Aorta (tissue), 5 donors: ENCODE results near the gene FAH. TPM values are rescaled to one million over a fixed set of nuclear protein-coding genes. Genes with fewer than 3 reads are reported as not detected.
A peak's percentile ranks its signal among the peaks of the same experiment; 100 is the strongest.

Experiments
- ATAC-seq: fragments of 200-7000 bp; cut with Tn5 transposase; one replicate; pipeline ENCODE4 v1.9.1; 2022; ENCODE audit warnings: moderate library complexity; ENCODE audit not compliant: low FRiP score
- DNase-seq, 2 donors: peaks; one replicate each; pipeline ENCODE4 v3.0.0-alpha.2; 2020
- H3K27ac ChIP-seq, 2 donors: one replicate each; pipeline ENCODE4 v1.5.1; 2013; ENCODE audit warnings: low read length in 2 of 2, mild to moderate bottlenecking in 2 of 2, moderate library complexity in 2 of 2, control low read depth in 1 of 2, inconsistent platforms in 1 of 2, low read depth in 1 of 2
- H3K27me3 ChIP-seq, 2 donors: one replicate each; pipeline ENCODE4 v1.6.1; 2013; ENCODE audit warnings: control low read depth in 1 of 2, low read length in 1 of 2, mild to moderate bottlenecking in 1 of 2, moderate library complexity in 1 of 2; ENCODE audit not compliant: insufficient read depth in 2 of 2, control insufficient read depth in 1 of 2
- H3K36me3 ChIP-seq, 2 donors: one replicate each; pipeline ENCODE4 v1.6.1; 2013; ENCODE audit warnings: control low read depth in 1 of 2, low read length in 1 of 2, mild to moderate bottlenecking in 1 of 2; ENCODE audit not compliant: insufficient read depth in 2 of 2, control insufficient read depth in 1 of 2
- H3K4me1 ChIP-seq, 2 donors: one replicate each; pipeline ENCODE4 v1.6.1; 2013; ENCODE audit warnings: low read length in 2 of 2, control low read depth in 1 of 2, mild to moderate bottlenecking in 1 of 2, moderate library complexity in 1 of 2; ENCODE audit not compliant: insufficient read depth in 2 of 2, control insufficient read depth in 1 of 2
- H3K4me3 ChIP-seq, 2 donors: one replicate each; pipeline ENCODE4 v1.5.1; 2013; ENCODE audit warnings: low read length in 2 of 2, control low read depth in 1 of 2, mild to moderate bottlenecking in 1 of 2
- H3K9me3 ChIP-seq: one replicate; pipeline ENCODE4 v1.6.1; 2013; ENCODE audit warnings: mild to moderate bottlenecking, low read length; ENCODE audit not compliant: control insufficient read depth
- WGBS, 2 donors: extraction: QIAGEN DNeasy Blood & Tissue Kit; methylation state at CpG; one replicate each; pipeline ENCODE4 v1.1.7; 2013; 5-methylcytosine and 5-hydroxymethylcytosine counted together
- intact Hi-C, 2 donors: fragments of 100-400 bp; cut with DNase I; formaldehyde crosslinking; loops; one replicate each; pipeline versions ENCODE4 v1.14.2 to v1.15.0; 2022
- polyA plus RNA-seq, 2 donors: library from polyadenylated mRNA; stranded (reverse); fragments of 200-250 nt; gene quantifications; one replicate each; pipeline ENCODE4 v1.2.3, GENCODE V29; 2013
- total RNA-seq, 2 donors: library from RNA; stranded (reverse); fragmentation: NEBNext Ultra II Directional; extraction: Animal tissue kit (Norgen Biotek cat#: 25700); gene quantifications; one replicate each; pipeline ENCODE4 v1.2.1, GENCODE V29; 2021
- donor health status: healthy with polysubstance abuse.
- donor health status: Bipolar disorder and iron deficiency.
- donor health status: DM: no; HTN: no; CAD: no.
- donor health status: DM: no; HTN: no; CAD: no.
- donor health status: DM: yes; HTN: yes; CAD: no.

FAH gene
- total and polyA plus RNA-seq, 4 donors, result 18.2 to 137 (median 20.6) TPM

GRCh38 chr15:80136854-80137253 lies 15.9 kb upstream of the FAH start:
- no peak overlapping the region for H3K4me3 ChIP-seq
- intact Hi-C loops, result no loop called here
- peaks cover 0 to 2% of the 10 kb centered on the region in 2 donors for H3K36me3 ChIP-seq
- WGBS, 2 donors, result 84 to 87% methylated on average over 3 of the region's 3 CpGs
- H3K27me3 ChIP-seq, result no peaks in the 10 kb centered on the region
- H3K27ac ChIP-seq, result no peak overlapping the region
- DNase-seq (no peak), ATAC-seq (no peak)
- H3K4me1 ChIP-seq, result no peaks in the 10 kb centered on the region
- H3K9me3 ChIP-seq, result no peaks in the 10 kb centered on the region

GRCh38 chr15:80138961-80139360 lies 13.8 kb upstream of the FAH start:
- ATAC-seq (no peak), DNase-seq (no peak)
- no peaks in the 10 kb centered on the region for H3K4me1 ChIP-seq
- H3K27ac ChIP-seq, result no peak overlapping the region
- no peak overlapping the region for H3K4me3 ChIP-seq
- peaks cover 0 to 2% of the 10 kb centered on the region in 2 donors for H3K36me3 ChIP-seq
- intact Hi-C loops, result no loop called here
- H3K9me3 ChIP-seq, result no peaks in the 10 kb centered on the region
- 92 to 94% methylated on average over 3 of the region's 3 CpGs for WGBS, 2 donors
- H3K27me3 ChIP-seq, result no peaks in the 10 kb centered on the region

DNA sequence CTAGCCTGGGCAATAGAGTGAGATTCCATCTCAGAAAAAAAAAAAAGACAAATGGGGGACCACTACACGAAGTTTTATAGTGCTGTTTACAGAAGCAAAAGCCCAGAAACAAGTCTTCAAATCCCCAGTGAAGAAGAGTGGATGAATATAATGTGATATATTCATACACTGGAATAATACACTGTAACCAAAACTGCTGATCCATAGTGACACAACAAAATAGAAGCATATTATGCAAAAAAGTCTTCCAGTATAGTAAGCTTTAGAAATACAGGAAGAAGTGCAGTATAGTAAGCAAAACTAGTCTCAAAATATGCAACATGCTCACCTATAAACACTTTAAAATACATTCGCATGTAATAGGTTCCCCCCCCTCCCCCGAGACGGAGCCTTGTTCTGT lies 11.9 kb upstream of the FAH start:
- DNase-seq (no peak), ATAC-seq (no peak)

GRCh38 chr15:80141916-80142598 lies 10.7 kb upstream of the FAH start:
- no peak for ATAC-seq
- DNase-seq, result no peak
- 87 to 88% methylated on average over 5 of the region's 5 CpGs for WGBS, 2 donors

More for the DNA sequence above, 11.9 kb upstream of the FAH start:
- 87 to 91% methylated on average over 4 of the region's 4 CpGs for WGBS, 2 donors
- intact Hi-C loops, result no loop called here
- Histone ChIP-seq H3K27ac (no peak overlapping the region), H3K9me3 (no peaks in the 10 kb centered on the region), H3K4me3 (no peak overlapping the region), H3K36me3 (no peaks in the 10 kb centered on the region), H3K4me1 (no peaks in the 10 kb centered on the region), H3K27me3 (no peaks in the 10 kb centered on the region)

GRCh38 chr15:80142646-80143045 lies 10.2 kb upstream of the FAH start:
- WGBS, 2 donors, result 90 to 92% methylated on average over 5 of the region's 5 CpGs
- Histone ChIP-seq H3K36me3 (no peaks in the 10 kb centered on the region), H3K9me3 (no peaks in the 10 kb centered on the region), H3K4me3 (no peak overlapping the region), H3K4me1 (no peaks in the 10 kb centered on the region), H3K27ac (no peak overlapping the region), H3K27me3 (no peaks in the 10 kb centered on the region)
- ATAC-seq (no peak), DNase-seq (no peak)
- intact Hi-C loops, result no loop called here

More at GRCh38 chr15:80141916-80142598, 10.7 kb upstream of the FAH start:
- intact Hi-C loops, result no loop called here
- Histone ChIP-seq H3K27ac (no peak overlapping the region), H3K4me1 (no peaks in the 10 kb centered on the region), H3K4me3 (no peak overlapping the region), H3K36me3 (no peaks in the 10 kb centered on the region), H3K9me3 (no peaks in the 10 kb centered on the region), H3K27me3 (no peaks in the 10 kb centered on the region)

- no peaks in the 10 kb centered on the region for H3K36me3 ChIP-seq
- whole genome bisulfite sequencing, 2 donors, result 61 to 65% methylated on average over 6 of the region's 6 CpGs
- peaks cover 0 to 3% of the 10 kb centered on the region in 2 donors for H3K4me1 ChIP-seq
- intact Hi-C loops, result loop anchor here (5.0 to 10.0 kb wide), 3 partner anchors 89 to 226 kb away; partner anchors contain the start of gene ZFAND6 (in 1 of the 2)
- no peak overlapping the region for H3K27ac ChIP-seq
- no peaks in the 10 kb centered on the region for H3K27me3 ChIP-seq
- ATAC-seq (no peak), DNase-seq (peak in 1 of 2 donors; percentile 43)
- no peaks in the 10 kb centered on the region for H3K9me3 ChIP-seq
- H3K4me3 ChIP-seq, result no peak overlapping the region
These were observed 1.7 kb upstream of the FAH start for GRCh38 chr15:80151148-80151547.

DNA sequence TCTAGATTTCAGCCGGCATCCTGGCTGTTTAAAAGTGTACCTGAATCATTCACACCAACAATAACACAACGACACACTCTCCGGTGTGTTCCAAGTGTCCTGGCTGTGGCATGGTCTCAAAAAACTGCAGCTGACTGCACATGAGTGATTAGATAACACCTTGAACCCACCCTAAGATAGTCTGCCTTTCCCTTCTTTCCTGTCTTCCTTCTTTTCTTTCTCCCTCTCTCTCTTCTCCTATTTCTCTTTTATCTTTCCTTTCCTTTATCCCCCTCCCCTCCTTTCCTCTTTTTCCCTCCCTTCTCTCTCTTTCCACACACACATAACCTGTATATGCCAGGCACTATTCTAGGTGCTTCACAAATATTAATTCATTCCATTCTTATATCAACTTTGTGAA lies 1.2 kb upstream of the FAH start:
- Histone ChIP-seq H3K9me3 (no peaks in the 10 kb centered on the region), H3K27ac (no peak overlapping the region), H3K27me3 (no peaks in the 10 kb centered on the region), H3K4me3 (no peak overlapping the region), H3K36me3 (no peaks in the 10 kb centered on the region), H3K4me1 (peaks cover 0 to 3% of the 10 kb centered on the region in 2 donors)
- intact Hi-C loops, result loop anchor here (5.0 to 10.0 kb wide), 3 partner anchors 89 to 227 kb away; partner anchors contain the start of gene ZFAND6 (in 1 of the 2)
- no peak for ATAC-seq
- 50 to 56% methylated on average over 3 of the region's 3 CpGs for WGBS, 2 donors
- no peak for DNase-seq

DNA sequence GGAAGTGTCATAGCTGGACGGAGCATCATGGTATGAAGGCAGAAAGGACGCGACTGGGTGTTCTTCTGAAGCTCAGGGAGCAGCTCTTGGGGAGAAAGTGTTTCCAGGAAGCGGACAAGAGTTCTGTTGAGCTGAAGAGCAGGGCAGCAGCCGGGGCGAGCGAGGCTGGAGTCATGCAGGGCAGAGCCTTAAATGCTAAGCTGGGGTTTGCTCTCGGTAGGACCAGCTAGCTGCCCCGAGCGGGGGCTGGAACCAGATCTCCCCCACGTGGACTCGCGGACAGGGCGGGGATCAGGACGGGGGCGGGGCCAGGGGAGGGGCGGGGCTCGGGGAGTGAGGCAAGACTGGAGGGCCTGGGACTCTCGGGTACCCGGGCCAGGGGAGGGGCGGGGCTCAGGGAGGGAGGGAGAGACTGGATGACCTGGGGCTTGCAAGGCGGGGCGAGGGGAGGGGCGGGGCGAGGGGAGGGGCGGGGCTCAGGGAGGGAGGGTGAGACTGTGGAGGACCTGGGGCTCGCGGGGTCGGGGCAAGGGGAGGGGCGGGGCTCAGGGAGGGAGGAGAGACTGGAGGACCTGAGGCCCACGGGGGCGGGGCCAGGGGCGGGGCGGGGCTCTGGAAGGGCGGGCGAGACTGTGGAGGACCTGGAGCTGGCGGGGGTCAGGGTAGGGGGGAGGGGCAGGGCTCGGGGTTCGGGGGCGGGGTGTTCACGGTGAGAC lies 461 bp upstream of the FAH start:
- Histone ChIP-seq H3K27ac (no peak overlapping the region), H3K4me1 (peaks cover 0 to 3% of the 10 kb centered on the region in 2 donors), H3K4me3 (peak overlapping the region; percentile 58 to 74), H3K36me3 (no peaks in the 10 kb centered on the region), H3K9me3 (no peaks in the 10 kb centered on the region), H3K27me3 (no peaks in the 10 kb centered on the region)
- 3% methylated on average over 19 to 40 of the region's 41 CpGs for WGBS, 2 donors
- intact Hi-C loops, result loop anchor here (2.0 to 10.0 kb wide), 4 partner anchors 20 to 228 kb away; partner anchors contain the start of gene ZFAND6 (in 1 of the 2)
- peak; percentile 98 for DNase-seq
- peak; percentile 94 for ATAC-seq
